Astrocyte (in vitro differentiated cells and primary cell): ENCODE measurements around the gene TNRC6C. TPM values are rescaled to one million over a fixed set of nuclear protein-coding genes. Genes with fewer than 3 reads are reported as not detected.

Experiments
- DNase-seq: peaks from one replicate; pipeline ENCODE4 v3.0.0-alpha.2; 2010; ENCODE audit warnings: low read depth
- FAIRE-seq: peaks from 2 replicates; lab custom pipeline; 2011; peaks lifted over from hg19 to GRCh38; lab: Jason Lieb, UNC
- H2AFZ ChIP-seq: 2 replicates; pipeline ENCODE4 v1.6.0; 2012; ENCODE audit warnings: low read depth, low read length, inconsistent platforms
- H3K27ac ChIP-seq: 2 replicates; pipeline ENCODE4 v1.5.1; 2011; ENCODE audit warnings: low read depth, low read length, inconsistent platforms
- H3K27me3 ChIP-seq: 2 replicates; pipeline ENCODE4 v1.6.0; 2011; ENCODE audit warnings: low read length, inconsistent platforms; ENCODE audit not compliant: insufficient read depth
- H3K36me3 ChIP-seq: 2 replicates; pipeline ENCODE4 v1.5.1; 2011; ENCODE audit warnings: low read length, inconsistent platforms; ENCODE audit not compliant: insufficient read depth
- H3K4me1 ChIP-seq: 2 replicates; pipeline ENCODE4 v1.5.1; 2011; ENCODE audit warnings: low read length, inconsistent platforms; ENCODE audit not compliant: insufficient read depth
- H3K4me2 ChIP-seq: 2 replicates; pipeline ENCODE4 v1.6.0; 2012; ENCODE audit warnings: low read length, inconsistent platforms
- H3K4me3 ChIP-seq: 2 replicates; pipeline ENCODE4 v1.5.1; 2011; ENCODE audit warnings: low read depth, mild to moderate bottlenecking, low read length, inconsistent platforms; ENCODE audit not compliant: insufficient read depth
- H3K79me2 ChIP-seq: 2 replicates; pipeline ENCODE4 v1.6.0; 2012; ENCODE audit warnings: mild to moderate bottlenecking, low read length, inconsistent platforms; ENCODE audit not compliant: insufficient read depth
- H3K9ac ChIP-seq: 2 replicates; pipeline ENCODE4 v1.6.0; 2012; ENCODE audit warnings: mild to moderate bottlenecking, low read length, inconsistent platforms
- H3K9me3 ChIP-seq: 2 replicates; pipeline ENCODE4 v1.5.1; 2012; ENCODE audit warnings: low read depth, mild to moderate bottlenecking, low read length, inconsistent platforms; ENCODE audit not compliant: insufficient read depth
- H4K20me1 ChIP-seq: 2 replicates; pipeline ENCODE4 v1.6.0; 2012; ENCODE audit warnings: low read length, inconsistent platforms; ENCODE audit not compliant: insufficient read depth
- H3K27ac Mint-ChIP-seq: one replicate; pipeline ENCODE4 v1.8.0; 2021; ENCODE audit warnings: mild to moderate bottlenecking, mixed read lengths; ENCODE audit not compliant: unreplicated experiment
- H3K27me3 Mint-ChIP-seq: one replicate; pipeline ENCODE4 v1.8.0; 2021; ENCODE audit warnings: low read depth, mixed read lengths; ENCODE audit not compliant: unreplicated experiment
- H3K36me3 Mint-ChIP-seq: one replicate; pipeline ENCODE4 v1.8.0; 2021; ENCODE audit warnings: low read depth, mixed read lengths; ENCODE audit not compliant: unreplicated experiment
- H3K4me1 Mint-ChIP-seq: one replicate; pipeline ENCODE4 v1.8.0; 2021; ENCODE audit warnings: low read depth, mixed read lengths; ENCODE audit not compliant: unreplicated experiment
- H3K4me3 Mint-ChIP-seq: one replicate; pipeline ENCODE4 v1.8.0; 2021; ENCODE audit warnings: mild to moderate bottlenecking, moderate library complexity, mixed read lengths; ENCODE audit not compliant: unreplicated experiment
- H3K9me3 Mint-ChIP-seq: one replicate; pipeline ENCODE4 v1.8.0; 2021; ENCODE audit warnings: mild to moderate bottlenecking, mixed read lengths; ENCODE audit not compliant: unreplicated experiment
- EZH2 ChIP-seq: IDR thresholded peaks from 2 replicates; pipeline ENCODE4 v1.6.1; 2012; ENCODE audit warnings: mild to moderate bottlenecking, low read length, inconsistent platforms; ENCODE audit not compliant: insufficient read depth
- total RNA-seq: library from RNA; stranded (reverse); gene quantifications from 2 replicates; pipeline ENCODE4 v1.2.1, GENCODE V29; 2021
- TF ChIP-seq, protein P1 (sequence below): IDR thresholded peaks from 2 replicates; pipeline ENCODE4 v1.5.1; 2011; ENCODE audit warnings: low read depth, mild to moderate bottlenecking, inconsistent platforms, low read length, moderate library complexity; ENCODE audit not compliant: insufficient read depth

TNRC6C gene
- total RNA-seq, 1 donor from 2014 or later = 7.3 TPM

GRCh38 chr17:78151514-78152008 is 193.1 kb downstream of the TNRC6C start:
- Histone ChIP-seq H3K9ac (no peak overlapping the region), H4K20me1 (no peaks in the 10 kb centered on the region), H3K4me3 (no peak overlapping the region), H3K4me2 (no peak overlapping the region), H3K27ac (no peak overlapping the region), H3K36me3 (no peaks in the 10 kb centered on the region), H3K4me1 (no peaks in the 10 kb centered on the region), H3K27me3 (no peaks in the 10 kb centered on the region), H3K9me3 (no peaks in the 10 kb centered on the region), H2AFZ (no peak overlapping the region), H3K79me2 (no peaks in the 10 kb centered on the region)
- peaks cover 11% of the 10 kb centered on the region for H3K4me1 Mint-ChIP-seq
- FAIRE-seq (no peak), DNase-seq (no peak)
- no peaks in the 10 kb centered on the region for H3K9me3 Mint-ChIP-seq
- H3K27ac Mint-ChIP-seq = peak overlapping the region; percentile 89
- peaks cover 3% of the 10 kb centered on the region for H3K27me3 Mint-ChIP-seq
- TF ChIP-seq, protein P1, sequence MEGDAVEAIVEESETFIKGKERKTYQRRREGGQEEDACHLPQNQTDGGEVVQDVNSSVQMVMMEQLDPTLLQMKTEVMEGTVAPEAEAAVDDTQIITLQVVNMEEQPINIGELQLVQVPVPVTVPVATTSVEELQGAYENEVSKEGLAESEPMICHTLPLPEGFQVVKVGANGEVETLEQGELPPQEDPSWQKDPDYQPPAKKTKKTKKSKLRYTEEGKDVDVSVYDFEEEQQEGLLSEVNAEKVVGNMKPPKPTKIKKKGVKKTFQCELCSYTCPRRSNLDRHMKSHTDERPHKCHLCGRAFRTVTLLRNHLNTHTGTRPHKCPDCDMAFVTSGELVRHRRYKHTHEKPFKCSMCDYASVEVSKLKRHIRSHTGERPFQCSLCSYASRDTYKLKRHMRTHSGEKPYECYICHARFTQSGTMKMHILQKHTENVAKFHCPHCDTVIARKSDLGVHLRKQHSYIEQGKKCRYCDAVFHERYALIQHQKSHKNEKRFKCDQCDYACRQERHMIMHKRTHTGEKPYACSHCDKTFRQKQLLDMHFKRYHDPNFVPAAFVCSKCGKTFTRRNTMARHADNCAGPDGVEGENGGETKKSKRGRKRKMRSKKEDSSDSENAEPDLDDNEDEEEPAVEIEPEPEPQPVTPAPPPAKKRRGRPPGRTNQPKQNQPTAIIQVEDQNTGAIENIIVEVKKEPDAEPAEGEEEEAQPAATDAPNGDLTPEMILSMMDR = no peak
- TF ChIP-seq EZH2 = no peak
- H3K36me3 Mint-ChIP-seq = no peaks in the 10 kb centered on the region
- H3K4me3 Mint-ChIP-seq = peak overlapping the region; percentile 14

DNA sequence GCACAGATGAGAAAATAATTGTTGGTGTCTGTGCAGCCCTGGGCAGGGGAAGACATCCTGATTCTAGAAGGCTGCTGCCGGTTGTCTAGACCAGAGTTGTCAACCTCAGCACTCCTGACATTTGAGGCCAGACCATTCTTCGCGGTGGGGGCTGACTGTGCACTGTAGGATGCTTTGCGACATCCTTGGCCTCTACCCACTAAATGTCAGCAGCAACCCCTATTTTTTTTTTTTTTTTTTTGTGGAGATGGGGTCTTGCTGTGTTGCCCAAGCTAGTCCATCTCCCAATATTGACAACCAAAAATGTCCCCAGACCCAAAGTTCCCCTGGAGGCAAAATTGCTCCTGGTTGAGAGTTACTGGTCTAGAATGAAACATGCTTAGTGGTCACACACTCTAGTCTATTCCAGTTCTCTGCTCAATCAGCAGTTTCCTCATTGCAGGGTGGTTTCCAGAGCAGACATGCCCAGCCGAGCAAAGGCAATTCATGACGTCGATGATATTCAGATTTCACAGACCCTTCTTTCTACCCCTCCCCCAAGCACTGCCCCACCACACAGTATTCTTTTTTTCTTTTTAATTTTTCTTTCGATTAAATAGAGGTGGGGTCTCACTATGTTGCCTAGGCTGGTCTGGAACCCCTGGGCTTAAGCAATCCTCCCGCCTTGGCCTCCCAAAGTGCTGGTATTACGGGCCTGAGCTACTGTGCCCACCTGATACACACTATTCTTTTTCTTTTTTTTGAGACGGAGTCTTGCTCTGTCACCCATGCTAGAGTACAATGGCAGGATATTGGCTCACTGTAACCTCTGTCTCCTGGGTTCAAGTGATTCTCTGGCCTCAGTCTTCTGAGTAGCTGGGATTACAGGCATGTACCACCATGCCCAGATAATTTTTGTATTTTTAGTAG is 196.7 kb downstream of the TNRC6C start:
- TF ChIP-seq EZH2 = no peak
- TF ChIP-seq, protein P1 = no peak
- H2AFZ ChIP-seq = no peak overlapping the region
- H3K27ac Mint-ChIP-seq = no peak overlapping the region
- H4K20me1 ChIP-seq = no peaks in the 10 kb centered on the region
- FAIRE-seq (no peak), DNase-seq (no peak)
- H3K4me3 ChIP-seq = no peak overlapping the region
- no peaks in the 10 kb centered on the region for H3K36me3 Mint-ChIP-seq
- H3K9ac ChIP-seq = no peak overlapping the region
- no peaks in the 10 kb centered on the region for H3K79me2 ChIP-seq
- no peaks in the 10 kb centered on the region for H3K9me3 ChIP-seq
- no peaks in the 10 kb centered on the region for H3K36me3 ChIP-seq
- peaks cover 17% of the 10 kb centered on the region for H3K4me1 Mint-ChIP-seq
- no peaks in the 10 kb centered on the region for H3K9me3 Mint-ChIP-seq
- no peak overlapping the region for H3K4me3 Mint-ChIP-seq
- no peak overlapping the region for H3K4me2 ChIP-seq
- H3K27me3 ChIP-seq = no peaks in the 10 kb centered on the region
- H3K4me1 ChIP-seq = no peaks in the 10 kb centered on the region
- H3K27me3 Mint-ChIP-seq = no peaks in the 10 kb centered on the region
- H3K27ac ChIP-seq = no peak overlapping the region

Other genes starting within 250 kb of the TNRC6C start
- gene TMC6, start 170.1 kb downstream of the TNRC6C start, total RNA-seq = 54.8 and 61.7 TPM in 2 replicates
- 0.27 and 0.38 TPM in 2 replicates for gene TMC8, start 172.1 kb downstream of the TNRC6C start, total RNA-seq
- gene C17orf99, start 187.7 kb downstream of the TNRC6C start, total RNA-seq = not detected in 2 replicates
- gene SYNGR2, start 209.9 kb downstream of the TNRC6C start, total RNA-seq = 75.0 and 82.2 TPM in 2 replicates
- gene TK1, start 228.3 kb downstream of the TNRC6C start, total RNA-seq = 5.2 and 7.5 TPM in 2 replicates
- gene AFMID, start 228.7 kb downstream of the TNRC6C start, total RNA-seq = 48.5 and 53.7 TPM in 2 replicates